ENCODE measurements around the gene C11orf68. TPM values are rescaled to one million over a fixed set of nuclear protein-coding genes. Genes with fewer than 3 reads are reported as not detected.
A peak's percentile ranks its signal among the peaks of the same experiment; 100 is the strongest.

Gene C11orf68
- total RNA-seq (50.6 and 57.6 TPM in 2 replicates), polyA plus RNA-seq (16.6 and 34.9 TPM in 2 replicates), polyA minus RNA-seq (29.8 and 39.8 TPM in 2 replicates)
- 13.1 TPM for total RNA-seq (2013)

DNA sequence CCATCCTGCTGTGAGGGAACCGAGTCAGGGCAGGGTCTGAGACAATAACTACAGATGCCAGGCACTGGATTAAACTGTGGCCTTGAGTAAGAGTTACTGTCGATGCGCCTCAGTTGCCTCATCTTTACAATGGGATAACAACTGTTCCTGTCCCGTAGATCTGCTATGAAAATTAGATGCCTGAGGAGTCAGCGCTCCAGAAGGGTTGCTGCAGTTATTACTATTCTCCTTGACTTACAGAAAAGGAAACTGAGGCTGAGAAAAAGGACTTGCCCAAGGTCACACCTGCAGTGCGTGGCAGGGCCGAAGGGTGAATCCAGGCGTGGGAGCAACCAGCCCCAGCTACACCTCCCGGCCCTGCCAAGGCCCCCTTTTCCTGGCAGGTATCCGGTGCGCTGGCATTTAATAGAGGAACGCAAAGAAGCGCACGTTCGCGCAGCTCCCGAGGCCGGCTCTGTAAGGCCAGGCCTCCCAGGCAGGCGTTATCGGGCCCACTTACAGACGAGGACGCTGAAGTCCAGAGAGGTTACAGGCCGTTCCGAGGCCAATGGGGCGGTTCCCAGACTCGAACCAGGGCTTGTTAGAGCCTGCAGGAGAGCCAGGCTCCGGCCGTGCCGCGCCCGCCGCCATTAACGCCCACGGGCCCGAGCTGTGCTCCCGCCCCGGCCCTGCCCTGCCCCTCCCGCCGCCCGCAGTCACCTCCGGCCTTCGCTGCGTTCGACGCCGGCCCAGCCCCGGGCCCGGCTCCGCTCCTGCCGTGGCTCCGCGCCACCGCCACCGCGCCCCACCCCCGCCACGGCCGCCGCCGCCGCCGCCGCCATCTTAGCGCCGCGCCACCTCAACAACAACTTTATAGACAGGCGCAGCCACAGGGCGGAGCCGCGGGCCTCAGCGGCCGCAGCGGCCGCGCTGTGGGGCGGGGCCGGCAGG is at the start of gene C11orf68:
C11orf68 (minus strand) TSS at position 852 of the 930 bp plus-strand sequence; CDS start at position 821, 31 bp downstream.
- ATAC-seq (ENCODE audit: low read depth) (no peak), DNase-seq (no peak)
- Histone ChIP-seq H3K4me1 (ENCODE audit: control insufficient read depth in 2 of 2, insufficient read depth in 2 of 2, low read length in 2 of 2) (peaks cover 19 to 50% of the 10 kb centered on the region in 2 donors), H3K9me3 (ENCODE audit: control extremely low read depth in 1 of 3, control insufficient read depth in 2 of 3, insufficient read depth in 1 of 3, low read length in 2 of 3) (no peaks in the 10 kb centered on the region), H3K4me2 (replicated peaks; ENCODE audit: low read depth, low read length, poor library complexity, severe bottlenecking) (peak within 1 kb of the TSS; percentile 97), H3K79me2 (ENCODE audit: control insufficient read depth, insufficient read depth, low read length) (peaks cover 38% of the 10 kb centered on the region), H3K9ac (ENCODE audit: low read length) (peak within 1 kb of the TSS; percentile 96), H3K4me3 (ENCODE audit: control extremely low read depth in 1 of 5, extremely low read depth in 1 of 5, insufficient read depth in 1 of 5, low read depth in 2 of 5, low read length in 4 of 5) (peak within 1 kb of the TSS; percentile 83 to 99 (median 93)), H2AFZ (ENCODE audit: insufficient read depth, low read depth, low read length, poor library complexity, severe bottlenecking) (peak within 1 kb of the TSS; percentile 81), H4K20me1 (ENCODE audit: control insufficient read depth, insufficient read depth, low read length, poor library complexity, severe bottlenecking) (peaks cover 4% of the 10 kb centered on the region), H3K27ac (ENCODE audit: low read length in 2 of 2) (peak within 1 kb of the TSS; percentile 66 to 85), H3K36me3 (replicated peaks in 1 of 2; ENCODE audit: control extremely low read depth in 1 of 2, control insufficient read depth in 1 of 2, extremely low read depth in 1 of 2, insufficient read depth in 2 of 2, low read length in 1 of 2) (peaks cover 6 to 20% of the 10 kb centered on the region in 2 experiments), H3K27me3 (replicated peaks in 1 of 4; ENCODE audit: control extremely low read depth in 1 of 4, control insufficient read depth in 3 of 4, insufficient read depth in 4 of 4, low read length in 3 of 4) (no peaks in the 10 kb centered on the region)
- Mint-ChIP-seq H3K9me3 (ENCODE audit: insufficient read depth) (no peaks in the 10 kb centered on the region), H3K27me3 (no peaks in the 10 kb centered on the region), H3K27ac (peak within 1 kb of the TSS; percentile 89), H3K4me1 (peaks cover 44% of the 10 kb centered on the region), H3K4me3 (peak within 1 kb of the TSS; percentile 95)
- intact Hi-C loops (cut with micrococcal nuclease), result loop anchor here (1.0 to 2.0 kb wide), 7 partner anchors 10 to 256 kb away; partner anchors contain the start of genes BANF1, CFL1, EIF1AD and FIBP
- TF ChIP-seq EZH2 (IDR thresholded peaks at IDR 0.05; ENCODE audit: borderline replicate concordance, insufficient read depth, low read depth, low read length, poor library complexity, severe bottlenecking), result no peak
- TF ChIP-seq, protein P1, sequence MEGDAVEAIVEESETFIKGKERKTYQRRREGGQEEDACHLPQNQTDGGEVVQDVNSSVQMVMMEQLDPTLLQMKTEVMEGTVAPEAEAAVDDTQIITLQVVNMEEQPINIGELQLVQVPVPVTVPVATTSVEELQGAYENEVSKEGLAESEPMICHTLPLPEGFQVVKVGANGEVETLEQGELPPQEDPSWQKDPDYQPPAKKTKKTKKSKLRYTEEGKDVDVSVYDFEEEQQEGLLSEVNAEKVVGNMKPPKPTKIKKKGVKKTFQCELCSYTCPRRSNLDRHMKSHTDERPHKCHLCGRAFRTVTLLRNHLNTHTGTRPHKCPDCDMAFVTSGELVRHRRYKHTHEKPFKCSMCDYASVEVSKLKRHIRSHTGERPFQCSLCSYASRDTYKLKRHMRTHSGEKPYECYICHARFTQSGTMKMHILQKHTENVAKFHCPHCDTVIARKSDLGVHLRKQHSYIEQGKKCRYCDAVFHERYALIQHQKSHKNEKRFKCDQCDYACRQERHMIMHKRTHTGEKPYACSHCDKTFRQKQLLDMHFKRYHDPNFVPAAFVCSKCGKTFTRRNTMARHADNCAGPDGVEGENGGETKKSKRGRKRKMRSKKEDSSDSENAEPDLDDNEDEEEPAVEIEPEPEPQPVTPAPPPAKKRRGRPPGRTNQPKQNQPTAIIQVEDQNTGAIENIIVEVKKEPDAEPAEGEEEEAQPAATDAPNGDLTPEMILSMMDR (IDR thresholded peaks at IDR 0.05), result no peak
- 5% methylated on average over 77 of the region's 77 CpGs for WGBS (ENCODE audit: insufficient coverage)
- ChIA-PET CTCF (interaction anchor here (0.9 to 2.1 kb wide), 5 partner anchors 20 to 74 kb away, joined by 3 to 15 read pairs (median 4); partner anchors contain the start of genes CCDC85B and FIBP), POLR2A (interaction anchor here (0.5 to 2.5 kb wide), 9 partner anchors 9 to 349 kb away, joined by 3 to 13 read pairs (median 4); partner anchors contain the start of genes CCDC85B and FIBP)
